Heart left ventricle (tissue), 13 donors: ENCODE results near the gene CHST2.

ENCODE experiments used
- POLR2A ChIP-seq, 2 donors: fragments of 450-650 bp; IDR thresholded peaks; one replicate each; pipeline ENCODE4 v1.6.1; 2017; ENCODE audit warnings: antibody characterized with exemption in 2 of 2, mild to moderate bottlenecking in 2 of 2, moderate library complexity in 2 of 2
- TF ChIP-seq, protein P1 (sequence below), 12 donors: fragments of 200-600 bp; sonication (generic) in 4 of 12; IDR thresholded peaks; one replicate each; pipeline versions ENCODE4 v1.5.0 to v1.8.0; 2018 to 2022; ENCODE audit warnings: antibody characterized with exemption in 12 of 12, mild to moderate bottlenecking in 5 of 12
- donor health status: ischemic (EF 13 %, LVEDD 7.1; RV severe dilation, severe dysfunction).
- donor health status: DM: no; HTN: yes; CAD: no.
- donor health status: DM: no; HTN: no; CAD: no.
- donor health status: ischemic (EF 25% LVEDD 6.9; RV normal size, moderate dysfunction).
- donor health status: ischemic (EF 25% LVEDD 5.7; RV mildly dilated, moderate dysfunction).
- donor health status: ischemic (EF 35%, LVEDD 5.7; RV mildly dilated, moderate dysfunction).
- donor health status: nonischemic (EF 11% LVEDD 7.7; RV severe dilation, severe dysfunction).
- donor health status: DM: yes; HTN: yes; CAD: no.
- donor health status: PGD.
- donor health status: ischemic (EF 29% LVEDD 5.4; RV normal size, mild dysfunction).
- donor health status: nonischemic (EF 23%, LVEDD 6.1; RV moderate dilation, normal function).

GRCh38 chr3:143147707-143148106 lies 28.1 kb downstream of the CHST2 start:
- TF ChIP-seq, protein P1, sequence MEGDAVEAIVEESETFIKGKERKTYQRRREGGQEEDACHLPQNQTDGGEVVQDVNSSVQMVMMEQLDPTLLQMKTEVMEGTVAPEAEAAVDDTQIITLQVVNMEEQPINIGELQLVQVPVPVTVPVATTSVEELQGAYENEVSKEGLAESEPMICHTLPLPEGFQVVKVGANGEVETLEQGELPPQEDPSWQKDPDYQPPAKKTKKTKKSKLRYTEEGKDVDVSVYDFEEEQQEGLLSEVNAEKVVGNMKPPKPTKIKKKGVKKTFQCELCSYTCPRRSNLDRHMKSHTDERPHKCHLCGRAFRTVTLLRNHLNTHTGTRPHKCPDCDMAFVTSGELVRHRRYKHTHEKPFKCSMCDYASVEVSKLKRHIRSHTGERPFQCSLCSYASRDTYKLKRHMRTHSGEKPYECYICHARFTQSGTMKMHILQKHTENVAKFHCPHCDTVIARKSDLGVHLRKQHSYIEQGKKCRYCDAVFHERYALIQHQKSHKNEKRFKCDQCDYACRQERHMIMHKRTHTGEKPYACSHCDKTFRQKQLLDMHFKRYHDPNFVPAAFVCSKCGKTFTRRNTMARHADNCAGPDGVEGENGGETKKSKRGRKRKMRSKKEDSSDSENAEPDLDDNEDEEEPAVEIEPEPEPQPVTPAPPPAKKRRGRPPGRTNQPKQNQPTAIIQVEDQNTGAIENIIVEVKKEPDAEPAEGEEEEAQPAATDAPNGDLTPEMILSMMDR (IDR thresholded peaks at IDR 0.05) = no peak
- no peak for TF ChIP-seq POLR2A (IDR thresholded peaks at IDR 0.05)
